Measurements from ENCODE around the gene MON1A.
"Not testable (repeated sequence)": the region's sequence is repeated elsewhere in the genome, so short reads cannot be mapped to it uniquely, and the experiment has no call there.

Gene MON1A

DNA sequence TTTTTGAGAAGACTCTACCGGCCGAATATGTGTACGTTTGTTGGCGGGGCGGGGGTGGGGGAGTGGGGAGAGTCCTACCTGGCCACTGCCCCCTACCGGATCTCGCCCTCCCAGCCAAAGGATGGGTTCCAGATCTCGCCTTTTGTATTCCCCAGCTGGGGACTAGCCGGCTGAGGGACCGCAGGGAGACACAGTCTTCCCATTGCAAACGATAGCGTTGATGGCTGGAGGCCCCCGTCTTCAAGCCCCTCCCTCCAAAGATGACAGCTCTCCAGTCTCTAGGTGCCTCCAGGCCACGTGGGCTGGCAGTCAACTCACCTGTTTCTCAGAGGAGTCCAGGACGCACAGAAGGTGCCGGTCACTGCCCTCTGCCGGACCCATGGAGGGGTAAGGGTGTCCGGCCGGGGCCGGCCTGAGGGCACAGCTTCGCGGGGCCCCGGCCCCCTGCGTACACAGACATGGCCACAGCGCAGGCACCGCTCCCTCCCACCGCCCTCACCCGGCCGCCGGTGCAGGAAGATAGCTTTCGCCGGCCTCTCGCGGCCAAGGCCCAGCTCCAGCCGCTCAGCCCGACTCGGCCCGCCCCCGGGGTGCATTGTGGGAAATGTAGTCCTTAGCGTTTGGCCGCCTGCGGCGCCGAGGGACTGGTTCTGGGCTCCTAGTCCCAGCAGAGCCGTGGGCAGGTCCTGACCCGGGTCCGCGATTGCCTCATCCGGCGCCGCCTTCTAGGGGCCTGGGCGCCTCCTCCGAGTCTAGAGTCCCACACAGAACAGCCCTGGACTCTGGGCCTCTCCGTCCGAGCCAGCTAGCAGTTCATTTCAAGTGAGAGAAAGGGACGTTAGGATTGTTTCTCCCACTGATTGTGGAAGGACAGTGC is at the start of gene MON1A:
Gene MON1A (minus strand): TSS at position 521 of the 877 bp plus-strand sequence. CDS start 16,465 bp downstream, outside the sequence.
- no peak for FAIRE-seq

GRCh38 chr3:49976942-49977341 is 47.3 kb upstream of the MON1A start:
- no peak for FAIRE-seq

GRCh38 chr3:49972656-49973055 is 43.0 kb upstream of the MON1A start:
- no peak for FAIRE-seq

DNA sequence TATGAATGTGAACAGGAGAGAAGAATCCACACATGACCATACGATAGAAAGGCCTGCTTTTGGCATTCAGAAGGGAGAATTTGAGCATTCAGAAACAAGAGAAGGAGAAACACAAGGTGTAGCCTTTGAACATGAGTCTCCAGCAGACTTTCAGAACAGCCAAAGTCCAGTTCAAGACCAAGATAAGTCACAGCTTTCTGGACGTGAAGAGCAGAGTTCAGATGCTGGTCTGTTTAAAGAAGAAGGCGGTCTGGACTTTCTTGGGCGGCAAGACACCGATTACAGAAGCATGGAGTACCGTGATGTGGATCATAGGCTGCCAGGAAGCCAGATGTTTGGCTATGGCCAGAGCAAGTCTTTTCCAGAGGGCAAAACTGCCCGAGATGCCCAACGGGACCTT is 38.7 kb upstream of the MON1A start:
- FAIRE-seq, result no peak

DNA sequence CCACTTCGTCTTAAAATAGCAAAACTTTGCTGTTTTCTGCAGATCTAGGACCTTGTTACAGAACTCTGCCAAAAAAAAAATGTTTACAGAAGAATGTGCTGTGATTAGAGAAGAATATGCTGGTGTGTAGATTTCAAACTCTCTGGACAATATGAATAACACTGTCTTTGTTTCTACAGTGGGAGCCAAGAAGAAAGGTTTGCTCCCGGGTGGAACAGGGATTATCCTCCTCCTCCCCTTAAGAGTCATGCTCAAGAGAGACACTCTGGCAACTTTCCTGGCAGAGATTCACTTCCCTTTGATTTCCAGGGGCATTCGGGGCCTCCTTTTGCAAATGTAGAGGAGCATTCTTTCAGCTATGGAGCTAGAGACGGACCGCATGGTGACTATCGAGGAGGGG is 37.7 kb upstream of the MON1A start:
- FAIRE-seq, result no peak

DNA sequence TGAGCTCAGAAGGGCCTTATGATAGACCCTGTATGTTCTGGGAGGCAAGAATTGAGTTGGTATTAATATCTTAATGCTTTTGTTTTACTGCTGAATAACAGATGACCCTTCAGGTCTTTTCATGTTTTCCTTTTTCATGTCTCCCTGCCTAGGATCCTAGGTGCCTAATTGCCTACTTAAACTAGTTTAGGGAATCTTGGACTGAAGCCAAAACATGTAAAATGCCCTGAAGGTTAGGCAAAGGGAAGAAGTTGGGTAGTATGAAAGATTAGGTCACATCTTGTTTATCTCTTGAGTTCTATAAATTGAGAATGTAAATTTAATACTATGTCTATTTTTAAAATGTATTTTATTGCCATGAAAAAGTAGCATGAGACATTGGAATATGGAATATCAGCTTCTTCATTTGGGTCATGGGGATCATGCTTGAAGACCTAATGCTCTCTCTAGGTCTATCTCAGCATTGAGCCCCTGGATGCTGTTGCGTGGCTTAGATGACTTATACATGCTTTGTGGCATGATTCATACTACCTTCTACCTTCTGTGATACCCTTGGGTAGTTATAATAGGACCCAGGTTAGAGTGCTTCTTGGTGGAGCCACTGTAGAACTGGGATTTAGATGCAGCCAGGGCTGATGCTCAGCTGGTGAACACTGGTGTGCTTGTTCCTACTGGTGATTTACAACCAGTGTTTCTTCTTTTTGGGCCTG is 36.8 kb upstream of the MON1A start:
- FAIRE-seq, result no peak

DNA sequence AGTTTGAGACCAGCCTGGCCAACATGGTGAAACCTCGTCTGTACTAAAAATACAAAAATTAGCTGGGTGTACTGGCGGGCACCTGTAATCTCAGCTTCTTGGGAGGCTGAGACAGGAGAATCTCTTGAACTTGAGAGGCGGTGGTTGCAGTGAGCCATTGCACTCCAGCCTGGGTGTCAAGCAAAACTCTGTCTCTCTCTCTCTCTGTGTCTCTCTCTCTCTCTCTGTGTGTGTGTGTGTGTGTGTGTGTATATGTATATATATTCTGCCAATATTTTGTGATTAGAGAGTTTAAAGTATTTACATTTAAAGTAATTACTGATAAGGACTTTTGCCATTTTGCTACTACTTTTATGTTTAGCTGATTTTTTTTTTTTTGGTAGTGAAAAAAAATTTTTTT is 26.0 kb upstream of the MON1A start:
- no peak for FAIRE-seq

DNA sequence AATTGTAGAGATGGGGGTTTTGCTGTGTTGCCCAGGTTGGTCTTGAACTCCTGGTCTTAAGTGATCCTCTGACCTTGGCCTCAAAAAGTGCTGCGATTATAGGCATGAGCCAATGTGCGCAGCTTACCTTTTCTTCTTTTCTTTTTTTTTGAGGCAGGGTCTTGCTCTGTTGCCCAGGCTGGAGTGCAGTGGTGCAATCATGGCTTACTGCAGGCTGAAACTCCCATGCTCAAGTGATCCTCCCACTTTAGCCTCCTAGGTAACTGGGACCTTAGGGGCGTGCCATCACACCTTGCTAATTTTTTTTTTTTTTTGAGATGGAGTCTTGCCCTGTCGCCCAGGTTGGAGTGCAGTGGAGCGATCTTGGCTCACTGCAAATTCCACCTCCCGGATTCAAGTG is 23.3 kb upstream of the MON1A start:
- no peak for FAIRE-seq

DNA sequence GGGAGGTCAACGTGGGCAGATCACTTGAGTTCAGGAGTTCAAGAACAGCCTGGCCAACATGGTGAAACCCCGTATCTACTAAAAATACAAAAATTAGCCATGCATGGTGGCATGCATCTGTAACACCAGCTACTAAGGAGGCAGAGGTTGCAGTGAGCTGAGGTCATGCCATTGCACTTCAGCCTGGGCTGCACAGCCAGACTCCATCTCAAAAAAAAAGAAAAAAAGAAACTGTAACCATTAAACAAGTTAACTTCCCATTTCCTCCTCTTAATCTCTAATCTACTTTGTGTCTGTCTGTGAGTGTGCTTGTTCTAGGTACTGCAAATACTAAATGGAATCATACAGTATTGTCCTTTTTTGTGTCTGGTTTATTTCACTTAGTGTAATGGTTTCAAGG is 13.0 kb upstream of the MON1A start:
- no peak for FAIRE-seq

DNA sequence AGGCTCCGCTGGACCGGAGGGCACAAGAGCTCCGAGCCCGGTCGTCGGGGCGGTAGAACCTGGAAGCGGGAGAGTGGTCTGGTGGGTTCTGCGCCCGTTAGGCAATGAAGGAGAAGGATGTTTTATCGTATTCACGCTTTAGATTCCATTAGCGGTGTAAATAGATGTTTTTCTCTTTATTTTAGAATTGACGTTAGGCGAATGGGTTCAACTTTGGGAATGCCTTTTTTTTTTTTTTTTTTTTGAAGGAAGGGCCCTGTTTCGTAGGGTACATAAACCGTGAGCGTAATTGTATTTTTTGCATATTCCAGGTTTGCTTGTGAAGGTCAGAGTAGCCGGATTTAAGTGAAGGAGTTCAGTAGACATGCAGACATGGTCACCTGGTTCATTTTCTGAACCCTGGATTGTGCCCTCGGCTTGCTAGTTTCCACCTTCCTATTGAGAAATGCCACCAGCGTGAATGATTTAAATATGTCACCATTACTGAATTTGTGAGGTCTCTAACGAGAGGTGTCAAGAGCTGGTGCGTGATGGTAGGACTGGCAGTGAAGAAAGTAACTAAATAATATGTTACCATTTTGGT is 11.1 kb upstream of the MON1A start:
- no peak for FAIRE-seq

- peak; percentile 95 for FAIRE-seq
Observed at GRCh38 chr3:49939858-49940666, 10.5 kb upstream of the MON1A start, which contains the start of gene RBM6. RBM6 (plus strand) TSS chr3:49940150; CDS start chr3:49962642, 22,492 bp downstream.

DNA sequence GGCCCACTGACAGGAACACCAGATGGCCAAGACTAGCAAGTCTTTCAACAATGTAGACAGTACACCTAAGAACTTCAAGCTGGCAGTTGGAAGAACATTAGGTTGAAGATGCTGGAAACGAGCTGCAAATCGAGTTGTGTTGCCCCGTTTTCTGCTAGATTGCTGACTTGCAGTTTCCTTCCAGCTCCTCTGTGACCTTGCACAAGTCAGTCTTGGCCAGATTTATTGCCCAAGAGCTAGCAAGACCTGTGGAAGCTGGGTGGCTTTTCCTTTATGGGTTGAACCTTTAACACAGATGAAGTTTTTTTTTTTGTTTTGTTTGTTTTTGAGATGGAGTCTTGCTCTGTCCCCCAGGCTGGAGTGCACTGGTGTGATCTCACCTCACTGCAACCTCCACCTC is 7.5 kb upstream of the MON1A start:
- FAIRE-seq, result no peak

GRCh38 chr3:49932281-49932680 is 2.7 kb upstream of the MON1A start:
- FAIRE-seq, result not testable (repeated sequence)

- FAIRE-seq, result no peak
Observed at GRCh38 chr3:49930922-49931321, 1.3 kb upstream of the MON1A start.

- FAIRE-seq, result no peak
Observed at GRCh38 chr3:49930168-49930690, 618 bp upstream of the MON1A start.

- FAIRE-seq, result no peak
Observed at GRCh38 chr3:49928481-49929017, 1.1 kb downstream of the MON1A start.

DNA sequence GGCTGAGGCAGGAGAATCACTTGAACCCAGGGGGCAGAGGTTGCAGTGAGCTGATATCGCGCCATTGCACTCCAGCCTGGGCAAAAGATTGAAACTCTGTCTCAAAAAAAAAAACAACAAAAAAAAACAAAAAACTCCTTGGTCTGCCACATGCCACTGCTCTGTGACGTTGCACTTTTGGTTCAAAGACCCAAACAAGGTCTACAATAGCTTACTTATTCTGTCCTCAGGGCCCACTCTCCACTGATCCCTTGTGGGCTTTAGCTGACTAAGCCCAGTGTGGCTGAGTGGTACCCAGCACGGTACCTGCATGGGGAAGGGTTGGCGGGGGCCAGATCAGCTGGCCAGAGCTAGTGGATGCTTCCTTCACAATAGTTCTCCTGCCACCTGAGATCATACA is 1.8 kb downstream of the MON1A start:
- no peak for FAIRE-seq

DNA sequence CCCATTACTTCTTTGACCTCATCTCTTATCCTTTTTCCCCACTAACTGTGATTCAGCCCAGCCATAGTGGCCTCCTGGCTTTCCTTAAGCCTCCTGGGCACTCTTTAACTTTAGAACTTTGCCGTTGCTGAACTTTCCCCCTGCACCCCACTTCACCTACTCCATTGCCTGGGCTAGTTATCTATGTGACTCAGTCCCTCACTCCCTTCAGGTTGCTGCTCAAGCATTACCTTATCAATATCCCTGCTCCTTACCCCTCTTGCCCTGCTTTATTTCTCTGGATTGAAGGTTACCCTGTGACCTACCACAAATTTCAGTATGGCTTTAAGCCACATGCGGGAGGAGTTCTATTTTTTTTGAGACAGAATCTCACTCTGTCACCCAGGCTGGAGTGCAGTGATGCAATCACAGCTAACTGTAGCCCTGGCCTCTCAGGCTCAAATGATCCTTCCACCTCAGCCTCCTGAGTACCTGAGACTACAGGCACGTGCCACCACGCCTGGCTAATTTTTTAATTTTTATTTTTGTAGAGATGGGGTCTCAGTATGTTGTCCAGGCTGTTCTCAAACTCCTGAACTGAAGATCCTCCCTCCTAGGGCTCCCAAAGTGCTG is 3.4 kb downstream of the MON1A start:
- no peak for FAIRE-seq

- FAIRE-seq, result no peak
Observed at GRCh38 chr3:49925485-49925884, 4.1 kb downstream of the MON1A start.

- no peak for FAIRE-seq
Observed at GRCh38 chr3:49924683-49925082, 4.9 kb downstream of the MON1A start.

DNA sequence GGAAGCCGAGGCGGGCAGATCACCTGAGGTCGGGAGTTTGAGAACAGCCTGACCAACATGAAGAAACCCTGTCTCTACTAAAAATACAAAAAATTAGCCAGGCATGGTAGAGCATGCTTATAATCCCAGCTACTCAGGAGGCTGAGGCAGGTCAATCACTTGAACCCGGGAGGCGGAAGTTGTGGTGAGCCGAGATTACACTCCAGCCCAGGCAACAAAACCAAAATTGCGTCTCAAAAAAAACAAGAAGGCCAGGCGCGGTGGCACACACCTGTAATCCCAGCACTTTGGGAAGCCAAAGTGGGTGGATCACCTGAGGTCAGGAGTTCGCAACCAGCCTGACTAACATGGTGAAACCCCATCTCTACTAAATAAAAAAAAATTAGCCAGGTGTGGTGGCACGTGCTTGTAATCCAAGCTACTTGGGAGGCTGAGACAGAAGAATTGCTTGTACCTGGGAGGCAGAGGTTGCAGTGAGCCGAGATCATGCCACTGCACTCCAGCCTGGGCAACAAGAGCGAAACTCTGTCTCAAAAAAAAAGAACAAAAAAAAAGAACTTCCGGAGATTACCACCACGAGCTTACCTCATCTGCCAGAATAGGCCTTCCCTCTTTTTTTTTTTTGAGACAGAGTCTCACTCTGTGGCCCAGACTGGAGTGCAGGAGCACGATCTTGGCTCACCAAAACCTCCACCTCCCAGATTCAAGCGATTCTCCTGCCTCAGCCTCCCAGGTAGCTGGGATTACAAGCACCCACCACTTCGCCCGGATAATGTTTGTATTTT is 11.6 kb downstream of the MON1A start:
- FAIRE-seq, result not testable (repeated sequence)

Data from A204.1 (cell line).